LNCAP (cell line): ENCODE data around the gene C10orf67.

Source experiments
- TF ChIP-seq, protein P1 (sequence below): fragments of 450-650 bp; IDR thresholded peaks from 2 replicates; pipeline ENCODE4 v1.5.1; 2017; ENCODE audit warnings: mild to moderate bottlenecking

Gene C10orf67

DNA sequence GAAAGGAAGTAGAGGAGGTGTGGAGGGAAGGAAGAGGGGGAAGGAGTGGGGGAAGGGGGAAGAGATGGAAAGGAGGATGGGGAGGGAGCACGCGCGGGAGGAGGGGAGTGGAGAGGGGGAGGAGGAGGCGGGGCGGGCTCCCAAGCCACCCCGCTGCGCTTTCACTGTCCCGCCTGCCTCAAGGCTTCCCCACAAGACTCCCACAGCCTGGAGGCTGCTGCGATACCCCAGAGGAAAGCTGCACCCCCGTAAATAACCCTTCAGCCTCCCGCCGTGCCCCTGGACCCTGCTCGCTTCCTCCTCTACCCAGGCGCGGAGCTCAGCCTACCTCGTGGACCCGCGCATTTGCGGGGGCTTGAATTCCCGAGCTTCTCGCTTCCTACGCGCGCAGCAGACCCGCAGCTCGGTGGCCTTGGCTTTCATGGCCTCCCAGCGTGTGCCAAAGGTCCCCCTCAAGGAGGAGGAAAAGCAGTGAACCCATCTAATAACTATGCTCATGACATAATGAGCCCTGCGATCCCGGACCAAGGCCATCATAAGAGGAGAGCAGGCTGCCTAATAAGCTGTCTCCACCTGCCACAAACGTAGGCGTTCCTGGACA is at the start of gene C10orf67:
Gene C10orf67 (minus strand): TSS at position 557 of the 601 bp plus-strand sequence. CDS start 23 bp downstream, at position 534.
- TF ChIP-seq, protein P1, sequence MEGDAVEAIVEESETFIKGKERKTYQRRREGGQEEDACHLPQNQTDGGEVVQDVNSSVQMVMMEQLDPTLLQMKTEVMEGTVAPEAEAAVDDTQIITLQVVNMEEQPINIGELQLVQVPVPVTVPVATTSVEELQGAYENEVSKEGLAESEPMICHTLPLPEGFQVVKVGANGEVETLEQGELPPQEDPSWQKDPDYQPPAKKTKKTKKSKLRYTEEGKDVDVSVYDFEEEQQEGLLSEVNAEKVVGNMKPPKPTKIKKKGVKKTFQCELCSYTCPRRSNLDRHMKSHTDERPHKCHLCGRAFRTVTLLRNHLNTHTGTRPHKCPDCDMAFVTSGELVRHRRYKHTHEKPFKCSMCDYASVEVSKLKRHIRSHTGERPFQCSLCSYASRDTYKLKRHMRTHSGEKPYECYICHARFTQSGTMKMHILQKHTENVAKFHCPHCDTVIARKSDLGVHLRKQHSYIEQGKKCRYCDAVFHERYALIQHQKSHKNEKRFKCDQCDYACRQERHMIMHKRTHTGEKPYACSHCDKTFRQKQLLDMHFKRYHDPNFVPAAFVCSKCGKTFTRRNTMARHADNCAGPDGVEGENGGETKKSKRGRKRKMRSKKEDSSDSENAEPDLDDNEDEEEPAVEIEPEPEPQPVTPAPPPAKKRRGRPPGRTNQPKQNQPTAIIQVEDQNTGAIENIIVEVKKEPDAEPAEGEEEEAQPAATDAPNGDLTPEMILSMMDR, result no peak

DNA sequence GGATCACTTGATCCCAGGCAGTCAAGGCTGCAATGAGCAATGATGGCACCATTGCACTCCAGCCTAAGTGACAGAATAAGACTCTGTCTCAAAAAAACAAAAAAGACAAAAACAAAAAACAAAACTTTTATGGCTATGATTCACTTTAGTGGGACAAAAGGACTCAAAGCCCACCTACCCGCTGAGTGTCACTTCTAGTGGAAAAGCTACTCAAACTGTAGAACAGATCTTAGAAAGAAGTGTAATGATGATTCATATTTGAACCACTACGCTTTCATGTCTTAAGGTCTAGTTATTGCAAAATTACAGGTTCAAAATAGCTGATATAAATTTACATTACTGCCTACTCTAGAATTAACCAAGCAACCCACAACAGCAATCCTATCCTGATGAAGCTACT is 47.2 kb upstream of the C10orf67 start:
- TF ChIP-seq, protein P1, result no peak

DNA sequence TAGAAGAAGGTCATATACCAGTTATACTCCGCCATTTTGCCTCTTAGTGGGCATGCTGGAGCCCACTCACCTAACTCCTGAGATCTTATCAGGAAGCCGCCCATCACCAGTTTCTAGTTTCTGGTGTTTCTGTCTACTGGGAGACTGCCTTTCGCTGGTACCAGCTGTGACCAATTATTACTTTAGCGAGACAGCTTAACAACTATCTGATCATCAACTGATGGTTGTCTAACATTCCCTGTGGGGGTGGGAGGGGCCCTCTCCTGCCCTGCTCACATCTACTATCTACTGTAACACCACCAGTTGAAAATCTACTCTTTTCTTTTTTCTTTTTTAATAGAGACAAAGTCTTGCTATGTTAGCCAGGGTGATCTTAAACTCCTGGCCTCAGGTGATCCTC is 46.2 kb upstream of the C10orf67 start:
- TF ChIP-seq, protein P1, result no peak

DNA sequence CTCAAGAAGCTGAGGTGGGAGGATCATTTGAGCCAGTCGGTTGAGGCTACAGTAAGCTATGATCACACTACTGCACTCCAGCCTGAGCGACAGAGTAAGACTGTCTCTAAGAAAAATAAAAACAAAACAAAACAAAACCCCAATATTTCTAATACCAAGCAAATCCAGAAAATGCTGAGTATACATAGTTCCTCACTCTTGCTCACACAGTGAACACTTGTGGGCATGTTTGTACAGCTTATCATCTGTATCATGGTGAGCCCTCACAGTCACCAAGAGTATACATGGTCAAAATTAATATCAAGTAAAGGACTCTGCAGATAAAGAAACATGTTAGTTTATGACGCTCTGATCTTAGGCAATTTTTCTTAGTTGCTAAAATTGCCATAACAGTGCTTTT is 41.5 kb upstream of the C10orf67 start:
- TF ChIP-seq, protein P1, result no peak

DNA sequence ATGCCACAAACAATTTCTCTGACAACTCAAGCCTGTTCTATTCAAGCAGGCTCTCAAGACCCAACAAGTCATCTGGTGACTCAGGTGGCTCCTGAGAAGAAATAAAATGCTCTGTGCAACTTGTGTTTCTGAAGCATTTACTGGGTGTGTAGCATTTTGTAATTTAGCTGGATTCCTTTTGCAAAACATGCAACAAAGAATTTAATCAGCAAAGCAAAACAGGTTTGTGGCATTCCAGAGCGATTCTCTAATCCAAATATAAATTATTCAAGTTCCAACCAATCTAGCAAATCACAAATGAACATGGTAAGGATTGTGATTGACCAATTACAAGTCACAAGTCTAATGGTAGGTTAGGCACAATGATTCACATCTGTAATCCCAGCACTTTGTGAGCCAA is 39.8 kb upstream of the C10orf67 start:
- TF ChIP-seq, protein P1, result no peak

DNA sequence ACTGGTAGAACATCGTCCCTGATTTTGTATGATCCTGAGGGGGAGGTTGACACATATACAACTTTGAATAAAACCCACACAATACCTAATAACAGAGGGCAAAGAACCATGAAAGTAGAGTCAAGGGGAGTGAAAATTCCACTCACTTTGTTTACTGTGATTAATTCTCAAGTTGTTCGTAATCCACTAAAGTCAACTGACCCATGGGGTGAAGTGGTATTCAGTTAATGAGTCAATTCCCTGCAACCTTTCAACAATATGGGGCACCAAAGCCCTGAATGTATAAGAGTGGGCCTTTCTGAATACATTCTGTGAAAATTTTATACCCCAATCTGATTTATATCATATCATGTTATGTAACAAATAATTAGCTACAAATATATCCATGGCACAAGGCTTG is 39.0 kb upstream of the C10orf67 start:
- TF ChIP-seq, protein P1, result no peak

DNA sequence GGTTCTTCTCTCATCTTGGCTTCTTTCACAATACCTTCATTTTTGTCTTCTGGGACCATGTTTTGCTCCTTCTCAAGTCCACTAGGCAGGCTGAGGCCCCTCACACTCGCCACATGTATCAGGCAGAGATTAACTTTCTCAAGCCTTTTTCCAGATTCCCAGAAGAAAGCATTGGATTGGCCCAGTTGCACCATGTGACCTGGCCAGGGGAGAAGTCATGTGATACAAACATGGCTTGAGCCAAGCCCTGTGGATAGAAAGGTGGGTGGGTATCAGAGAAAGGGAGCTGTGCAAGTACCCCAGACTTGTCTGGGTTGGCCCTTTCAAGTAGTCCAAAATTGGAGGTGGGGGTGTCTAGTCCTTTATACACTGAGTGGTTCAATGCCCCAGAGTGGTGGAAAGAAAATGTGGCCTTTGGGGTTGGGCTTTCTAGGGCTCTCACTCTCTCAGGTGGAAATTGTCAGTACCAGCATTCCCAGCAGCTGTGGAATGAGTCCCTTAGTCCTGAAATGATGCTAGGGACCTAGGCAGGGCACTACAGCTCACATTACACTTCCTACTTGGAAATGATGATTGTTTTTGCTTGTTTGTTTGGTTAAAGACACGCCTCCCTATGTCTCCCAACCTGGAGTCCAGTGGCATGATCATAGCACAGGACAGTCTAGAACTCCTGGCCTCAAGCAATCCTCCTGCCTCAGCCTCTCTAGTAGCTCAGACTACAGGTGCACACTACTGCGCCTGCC is 36.9 kb upstream of the C10orf67 start:
- TF ChIP-seq, protein P1, result no peak
